ENCODE data around the gene BAMBI. TPM values are rescaled to one million over a fixed set of nuclear protein-coding genes. Genes with fewer than 3 reads are reported as not detected.

The BAMBI gene
- total RNA-seq, 1 donor = 14.8 TPM

GRCh38 chr10:28679581-28680357 lies 2.4 kb downstream of the BAMBI start:
- peak overlapping the region; percentile 91 for H3K4me3 ChIP-seq (ENCODE audit: insufficient read depth, low read length)

GRCh38 chr10:28680358-28680752 lies 3.0 kb downstream of the BAMBI start:
- Histone ChIP-seq H3K4me3 (ENCODE audit: insufficient read depth, low read length) (peak overlapping the region; percentile 91), H4K20me1 (ENCODE audit: insufficient read depth, low read length) (peaks cover 30% of the 10 kb centered on the region), H3K4me1 (ENCODE audit: insufficient read depth, low read length) (peaks cover 28% of the 10 kb centered on the region), H2AFZ (ENCODE audit: low read length) (peak overlapping the region; percentile 25), H3K79me2 (ENCODE audit: insufficient read depth, low read length) (peaks cover 39% of the 10 kb centered on the region), H3K9me3 (ENCODE audit: low read depth, low read length) (no peaks in the 10 kb centered on the region), H3K4me2 (ENCODE audit: insufficient read depth, low read length) (peak overlapping the region; percentile 97), H3K27ac (ENCODE audit: low read depth, low read length) (peak overlapping the region; percentile 12), H3K27me3 (ENCODE audit: insufficient read depth, low read length) (peaks cover 15% of the 10 kb centered on the region), H3K36me3 (ENCODE audit: insufficient read depth, low read length) (peaks cover 12% of the 10 kb centered on the region)
- TF ChIP-seq CTCF (IDR thresholded peaks at IDR 0.05; ENCODE audit: extremely low read depth, low read depth, low read length) = no peak
- DNase-seq (ENCODE audit: insufficient read length, low spot score, missing footprints) = no peak

More at GRCh38 chr10:28679581-28680357, 2.4 kb downstream of the BAMBI start:
- no peaks in the 10 kb centered on the region for H3K9me3 ChIP-seq (ENCODE audit: low read depth, low read length)
- peak overlapping the region; percentile 12 for H3K27ac ChIP-seq (ENCODE audit: low read depth, low read length)
- H3K36me3 ChIP-seq (ENCODE audit: insufficient read depth, low read length) = peaks cover 12% of the 10 kb centered on the region
- peak overlapping the region; percentile 25 for H2AFZ ChIP-seq (ENCODE audit: low read length)
- H3K4me2 ChIP-seq (ENCODE audit: insufficient read depth, low read length) = peak overlapping the region; percentile 97
- H3K4me1 ChIP-seq (ENCODE audit: insufficient read depth, low read length) = peaks cover 28% of the 10 kb centered on the region
- peaks cover 30% of the 10 kb centered on the region for H4K20me1 ChIP-seq (ENCODE audit: insufficient read depth, low read length)
- H3K27me3 ChIP-seq (ENCODE audit: insufficient read depth, low read length) = peaks cover 21% of the 10 kb centered on the region
- peak; percentile 38 for TF ChIP-seq CTCF (IDR thresholded peaks at IDR 0.05; ENCODE audit: extremely low read depth, low read depth, low read length)
- peaks cover 39% of the 10 kb centered on the region for H3K79me2 ChIP-seq (ENCODE audit: insufficient read depth, low read length)
- DNase-seq (ENCODE audit: insufficient read length, low spot score, missing footprints) = no peak

- TF ChIP-seq CTCF (IDR thresholded peaks at IDR 0.05; ENCODE audit: extremely low read depth, low read depth, low read length) = no peak
- peak overlapping the region; percentile 97 for H3K4me2 ChIP-seq (ENCODE audit: insufficient read depth, low read length)
- H3K4me1 ChIP-seq (ENCODE audit: insufficient read depth, low read length) = peaks cover 28% of the 10 kb centered on the region
- H3K79me2 ChIP-seq (ENCODE audit: insufficient read depth, low read length) = peaks cover 39% of the 10 kb centered on the region
- H3K4me3 ChIP-seq (ENCODE audit: insufficient read depth, low read length) = peak overlapping the region; percentile 91
- peaks cover 30% of the 10 kb centered on the region for H4K20me1 ChIP-seq (ENCODE audit: insufficient read depth, low read length)
- peaks cover 12% of the 10 kb centered on the region for H3K36me3 ChIP-seq (ENCODE audit: insufficient read depth, low read length)
- no peak overlapping the region for H2AFZ ChIP-seq (ENCODE audit: low read length)
- no peaks in the 10 kb centered on the region for H3K9me3 ChIP-seq (ENCODE audit: low read depth, low read length)
- peaks cover 6% of the 10 kb centered on the region for H3K27me3 ChIP-seq (ENCODE audit: insufficient read depth, low read length)
- no peak for DNase-seq (ENCODE audit: insufficient read length, low spot score, missing footprints)
- no peak overlapping the region for H3K27ac ChIP-seq (ENCODE audit: low read depth, low read length)
Observed at GRCh38 chr10:28681291-28681763, 4.0 kb downstream of the BAMBI start.
